NCI-H146 treated with DMSO at 0.1 percent for 48 hours (cell line): ENCODE measurements around the gene PDE11A.

Experiments used
- DNase-seq: peaks from one replicate; lab custom pipeline; 2025; ENCODE audit not compliant: unreplicated experiment; lab: John Stamatoyannopoulos, UW

Gene PDE11A

DNA sequence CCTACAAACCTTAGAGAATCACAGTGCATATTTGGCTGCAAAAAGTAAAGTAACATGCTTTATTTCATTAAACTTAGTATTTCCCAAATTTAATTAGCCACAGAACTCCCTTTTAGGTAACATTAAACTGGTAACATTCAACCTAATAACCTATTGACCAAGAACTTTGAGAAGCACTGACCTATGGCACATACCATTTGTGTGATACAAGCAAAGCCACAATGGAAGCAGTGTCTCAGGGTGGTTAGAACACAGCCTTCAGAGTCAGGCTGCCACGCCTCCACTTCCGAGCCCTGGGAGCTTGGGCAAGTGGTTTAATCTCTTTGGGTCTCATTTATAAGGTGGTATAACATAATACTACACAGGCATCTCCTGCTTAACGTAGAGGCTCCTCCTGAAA lies 301.4 kb downstream of the PDE11A start:
- DNase-seq = no peak

DNA sequence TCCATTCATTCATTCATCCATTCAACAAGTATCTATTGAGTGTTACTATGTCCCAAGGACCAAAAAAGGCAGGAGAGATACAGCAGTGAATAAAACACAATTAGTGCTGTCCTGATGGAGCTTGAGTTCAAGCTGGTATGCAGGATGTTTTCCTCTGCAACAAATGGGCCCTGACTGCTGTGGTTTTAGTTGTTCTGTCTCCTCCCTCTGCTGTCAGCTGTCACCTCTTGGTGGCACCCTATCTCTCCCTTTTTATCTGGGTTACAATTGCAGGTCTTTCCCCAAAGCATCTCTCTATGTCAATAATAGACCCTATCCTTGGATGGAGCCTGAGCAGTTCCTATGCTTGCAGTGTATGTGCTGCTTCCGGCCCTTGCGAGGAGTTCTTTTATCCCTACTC lies 304.8 kb downstream of the PDE11A start:
- DNase-seq = no peak

DNA sequence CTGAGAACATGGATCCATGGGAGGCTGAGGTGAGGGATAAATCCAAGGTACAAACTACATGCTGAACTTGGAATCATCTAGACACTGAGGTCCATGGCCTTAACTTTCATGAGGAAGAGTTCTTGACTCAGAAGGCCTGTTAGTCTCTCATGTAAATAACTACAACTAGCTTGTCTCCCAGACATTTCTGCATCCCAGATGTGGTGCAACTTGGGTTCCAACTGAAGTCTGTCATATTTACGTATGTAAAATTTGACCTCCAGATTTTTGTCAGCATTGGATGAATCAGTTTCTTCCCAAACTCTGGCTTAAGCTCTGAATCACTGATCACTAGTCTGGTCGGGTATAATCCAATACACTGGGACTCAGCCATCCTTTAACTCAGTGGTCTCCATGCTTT lies 306.9 kb downstream of the PDE11A start:
- DNase-seq = no peak

DNA sequence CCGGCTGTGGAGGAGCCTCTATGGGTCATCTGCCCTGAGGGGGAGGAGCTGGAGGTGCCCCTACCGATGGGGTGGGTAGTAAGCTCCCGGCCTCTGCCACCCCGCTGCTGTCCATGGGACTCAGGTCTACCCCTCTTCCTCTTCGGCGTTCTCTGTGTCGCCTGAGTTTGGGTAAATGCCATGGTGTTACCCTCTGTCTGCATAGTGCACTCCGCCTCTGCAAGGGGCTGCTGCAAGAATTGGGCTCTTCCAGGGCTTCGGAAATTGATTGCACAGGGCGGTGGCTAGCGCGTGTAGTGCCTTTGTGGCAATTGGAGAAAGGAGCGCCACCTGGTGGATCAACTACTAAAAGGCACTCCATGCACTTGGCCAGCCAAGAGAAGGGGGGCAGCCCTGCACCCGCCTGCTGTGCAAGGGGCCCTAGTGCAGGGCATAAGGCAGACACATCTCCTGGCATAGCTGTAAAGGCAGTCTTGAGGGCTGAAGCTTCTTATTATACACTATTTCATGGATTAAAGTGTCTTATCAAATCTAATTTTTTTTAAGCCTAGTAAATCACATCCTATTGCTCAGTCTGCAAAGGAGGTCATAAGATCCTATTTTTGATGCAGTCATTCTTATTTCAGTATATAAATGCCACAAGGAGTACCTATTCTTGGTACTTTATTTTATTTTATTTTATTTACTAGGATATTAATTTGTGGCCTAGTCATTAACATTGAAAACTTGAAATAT lies 308.9 kb downstream of the PDE11A start:
- peak; percentile 51 for DNase-seq

DNA sequence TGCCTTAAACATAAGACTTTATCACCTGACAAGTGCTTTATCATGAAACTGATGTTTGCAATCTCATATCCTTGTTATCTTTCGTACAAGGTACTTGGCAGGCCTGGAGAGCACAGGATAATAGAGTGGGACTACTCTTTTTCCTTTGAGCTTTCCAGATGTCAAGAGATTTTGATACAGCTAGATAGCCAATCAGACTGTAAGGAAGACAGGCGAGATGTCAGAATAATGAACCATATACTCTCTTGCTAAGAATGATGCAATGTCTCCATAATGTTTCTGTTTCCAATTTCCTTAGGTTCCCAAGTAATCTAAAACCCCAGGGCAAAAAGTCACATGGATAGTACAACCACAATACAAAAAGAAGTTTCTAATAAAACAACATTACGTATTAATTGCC lies 313.1 kb downstream of the PDE11A start:
- no peak for DNase-seq

DNA sequence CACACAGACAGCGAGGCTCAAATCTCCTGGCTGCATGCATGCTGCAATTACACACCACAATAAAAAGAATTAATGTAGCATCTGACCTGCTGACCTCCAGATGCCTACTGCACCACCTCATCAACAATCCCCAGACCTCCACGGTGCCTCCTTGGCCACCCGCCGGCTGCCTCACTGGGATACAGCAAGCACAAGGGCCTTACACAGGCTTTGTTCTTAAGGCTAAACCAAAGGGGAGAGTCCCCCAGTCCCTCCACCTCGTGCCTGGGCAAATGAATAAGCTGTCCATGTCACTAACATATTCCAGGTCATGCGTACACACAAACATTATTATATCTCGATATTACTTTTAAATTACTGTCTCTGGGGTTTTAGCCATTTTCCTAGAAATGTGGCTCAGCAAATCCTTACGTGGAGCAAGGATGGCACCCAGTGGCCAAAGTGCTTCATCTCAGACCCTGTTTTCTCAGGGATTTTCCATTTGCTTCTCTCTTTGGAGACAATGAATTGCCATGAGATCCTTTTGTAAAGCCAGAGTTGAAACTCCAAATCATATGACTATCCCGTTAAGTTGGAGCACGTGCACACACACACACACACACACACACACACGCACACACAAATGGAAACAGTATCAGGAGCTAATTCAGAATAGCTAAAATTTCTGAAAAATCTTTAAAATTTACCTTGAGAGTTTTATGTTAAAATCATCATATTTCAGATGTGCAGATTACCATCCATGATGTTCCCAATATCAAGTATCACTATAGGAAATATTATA lies 313.8 kb downstream of the PDE11A start:
- DNase-seq = no peak

DNA sequence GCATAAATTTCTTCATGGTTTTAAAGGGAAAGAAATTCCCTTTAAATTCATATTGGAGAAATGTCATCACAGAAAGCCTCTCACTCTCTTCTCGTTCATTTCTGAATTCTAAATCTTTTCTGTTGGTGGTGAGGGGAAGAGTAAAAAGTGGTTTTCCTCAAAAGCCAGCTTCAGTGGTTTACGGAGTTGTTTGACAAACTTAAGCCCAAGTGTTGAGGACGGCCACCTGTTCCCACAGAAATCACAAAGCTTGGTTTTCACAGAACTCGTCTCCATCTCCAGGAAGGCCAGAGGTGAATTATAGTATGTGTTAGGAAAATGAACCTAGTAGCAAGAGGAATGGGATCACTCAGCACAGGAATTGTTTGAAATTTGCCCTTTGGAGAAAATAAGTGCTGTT lies 316.2 kb downstream of the PDE11A start:
- DNase-seq = no peak

DNA sequence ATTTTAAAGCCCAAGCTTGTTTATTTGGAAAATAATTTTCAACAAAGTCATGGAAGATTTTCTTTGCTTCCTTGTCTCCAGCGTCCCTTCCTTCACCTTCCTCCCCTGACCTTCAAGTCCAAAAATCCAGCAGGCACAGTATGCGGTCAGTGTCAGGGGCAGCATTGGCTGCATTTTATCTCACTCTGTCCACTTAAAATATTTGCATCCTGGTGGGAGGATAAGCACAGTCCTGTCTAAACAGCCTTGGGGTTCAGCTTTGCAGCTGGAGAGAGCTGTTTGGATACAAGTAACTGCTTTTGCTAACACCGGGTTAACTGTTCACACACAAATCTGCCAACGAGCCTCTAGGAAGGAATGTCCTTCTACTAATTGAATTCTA lies 318.1 kb downstream of the PDE11A start:
- DNase-seq = no peak

DNA sequence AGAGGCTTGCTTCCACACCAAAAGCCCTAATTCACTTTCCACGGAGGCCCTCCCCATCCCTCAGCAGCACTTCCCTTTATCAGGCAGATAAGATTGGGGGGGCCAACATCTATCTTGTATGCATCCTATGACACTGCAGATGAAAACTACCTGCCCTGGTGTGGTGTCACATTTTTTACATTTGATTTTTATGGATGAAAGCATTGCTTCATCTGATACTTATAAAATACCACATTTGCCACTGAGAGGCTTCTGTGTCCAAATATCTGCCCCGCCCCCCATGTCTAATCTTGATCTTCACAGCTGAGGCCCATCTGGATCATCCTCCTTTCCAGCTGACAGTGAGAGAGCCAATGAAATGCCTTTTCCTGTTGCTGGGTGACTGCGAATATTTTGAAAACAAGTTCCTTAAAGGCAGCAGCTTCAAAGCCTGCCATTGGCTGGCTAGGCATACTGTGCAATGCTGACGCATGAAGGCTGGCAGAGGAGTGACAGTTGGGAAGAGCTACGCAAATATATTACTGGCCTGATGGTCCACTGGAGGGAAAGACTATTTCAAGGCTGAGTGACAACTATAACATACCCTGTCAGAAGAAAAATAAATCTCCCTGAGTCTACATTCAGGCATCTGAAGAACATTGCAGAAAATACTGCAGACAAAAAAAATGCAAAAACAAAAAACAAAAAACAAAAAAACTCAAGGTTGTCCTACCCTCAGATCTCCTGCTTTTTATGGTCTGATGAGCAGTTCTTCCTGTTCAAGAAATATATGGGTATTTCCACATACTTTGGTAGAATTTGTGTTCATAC lies 318.7 kb downstream of the PDE11A start:
- DNase-seq = no peak

DNA sequence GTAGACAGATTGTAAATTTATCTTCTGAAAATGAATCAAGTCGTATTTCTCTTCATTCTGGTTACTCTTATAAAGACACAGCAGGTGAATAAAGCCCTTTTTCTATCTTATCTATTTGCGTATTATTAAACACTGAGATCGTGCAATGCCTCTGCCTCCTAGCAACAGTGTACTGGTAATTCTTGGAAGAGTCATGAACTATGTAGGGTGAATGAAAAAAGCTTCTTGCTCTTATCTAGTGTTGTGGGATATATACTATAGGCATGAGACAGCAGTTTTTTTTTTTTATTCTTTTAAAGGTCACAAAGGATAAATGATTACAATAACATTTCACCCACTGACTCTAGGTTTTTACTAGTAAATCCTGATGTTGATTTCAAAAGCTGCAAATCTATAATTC lies 324.2 kb downstream of the PDE11A start:
- DNase-seq = no peak

DNA sequence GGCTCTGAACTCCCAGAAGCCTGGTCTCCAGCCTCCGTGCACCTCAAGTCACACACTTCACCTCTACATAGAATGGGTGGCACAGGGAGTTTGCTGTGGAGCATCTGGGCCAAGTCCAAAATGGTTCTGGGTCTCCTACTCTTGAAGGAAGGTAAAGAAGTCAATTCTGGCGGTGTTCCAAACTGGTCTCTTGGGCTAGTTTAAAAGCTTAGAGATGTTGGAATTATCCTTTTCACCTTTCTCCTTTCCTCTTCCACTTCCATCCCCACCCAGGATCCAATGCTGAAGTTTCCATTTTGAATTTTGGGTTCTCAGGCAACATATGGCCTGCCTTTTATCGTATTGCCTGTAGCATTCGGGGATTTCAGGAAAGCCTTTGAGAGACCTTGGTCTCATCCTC lies 325.2 kb downstream of the PDE11A start:
- DNase-seq = no peak

DNA sequence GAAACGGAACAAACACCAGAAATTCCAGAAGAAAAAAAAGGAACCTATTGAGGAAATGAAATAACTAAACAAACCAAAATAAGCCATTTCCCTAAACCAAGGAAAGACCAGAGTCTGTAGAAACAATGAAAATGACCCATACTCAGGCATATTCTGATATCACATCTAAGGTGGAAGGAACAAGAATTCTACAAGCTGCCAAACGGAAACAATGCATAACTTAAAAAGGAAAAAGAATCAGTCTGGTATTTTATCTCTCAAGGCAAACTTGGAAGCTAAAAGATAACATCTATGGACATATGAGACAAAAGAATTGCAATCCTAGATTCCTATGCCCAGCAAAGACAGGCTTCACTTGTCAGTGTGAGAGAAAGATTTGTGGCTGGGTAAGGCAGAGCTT lies 326.2 kb downstream of the PDE11A start:
- DNase-seq = no peak

DNA sequence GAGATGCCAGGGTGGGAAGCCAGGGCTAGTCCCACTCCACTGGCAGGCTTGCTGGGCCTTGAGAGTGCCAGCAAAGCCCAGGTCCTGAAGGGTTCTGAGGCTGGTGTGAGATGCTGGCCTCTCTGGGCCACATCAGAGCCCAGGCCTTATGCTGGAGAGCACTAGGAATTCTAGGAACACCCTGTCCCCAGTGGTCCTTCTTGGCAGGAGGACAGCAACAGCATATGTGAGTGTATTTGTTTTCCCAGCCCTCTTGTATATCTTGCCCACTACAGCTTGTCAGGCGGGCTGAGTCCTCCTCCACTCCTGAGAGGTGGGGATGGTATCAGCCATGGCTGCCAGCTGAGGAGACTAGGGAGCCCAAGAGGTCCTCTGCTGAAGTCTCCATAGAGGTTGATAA lies 327.0 kb downstream of the PDE11A start:
- no peak for DNase-seq

DNA sequence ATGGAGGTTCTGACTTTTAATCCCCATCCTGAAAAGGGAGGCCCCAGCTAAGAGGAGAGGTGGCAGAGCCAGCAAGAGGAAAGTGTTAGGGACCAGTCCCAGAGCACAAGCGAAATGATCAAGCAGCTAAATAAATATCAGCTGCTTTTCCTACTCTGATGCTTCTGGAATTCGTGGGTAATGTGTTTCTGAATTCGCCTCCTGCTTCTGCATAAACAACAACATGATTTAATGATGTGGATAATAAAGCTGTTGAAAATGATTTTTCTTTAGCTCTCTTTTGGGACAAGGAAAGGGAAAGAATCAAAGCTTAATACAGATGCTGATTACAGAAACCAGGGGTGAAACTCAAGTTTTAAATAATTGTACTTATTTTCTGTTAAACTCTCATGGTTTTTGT lies 329.7 kb downstream of the PDE11A start:
- no peak for DNase-seq

DNA sequence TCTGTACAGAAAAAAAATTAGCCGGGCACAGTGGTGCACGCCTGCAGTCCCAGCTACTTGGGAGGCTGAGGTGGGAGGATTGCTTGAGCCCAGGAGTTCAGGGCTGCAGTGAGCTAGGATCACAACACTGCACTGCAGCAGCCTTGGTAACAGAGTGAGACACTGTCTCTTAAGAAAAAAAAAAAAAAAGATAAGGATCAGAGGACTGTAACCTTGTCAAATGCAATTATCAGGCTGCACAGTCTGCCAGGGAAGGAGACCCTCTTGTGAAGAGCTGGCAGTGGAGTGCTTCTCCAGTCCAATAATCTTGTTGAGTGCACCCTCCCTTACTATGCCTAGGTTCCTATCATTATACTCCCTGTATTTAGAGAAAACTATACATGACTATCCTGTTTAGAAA lies 330.7 kb downstream of the PDE11A start:
- no peak for DNase-seq

DNA sequence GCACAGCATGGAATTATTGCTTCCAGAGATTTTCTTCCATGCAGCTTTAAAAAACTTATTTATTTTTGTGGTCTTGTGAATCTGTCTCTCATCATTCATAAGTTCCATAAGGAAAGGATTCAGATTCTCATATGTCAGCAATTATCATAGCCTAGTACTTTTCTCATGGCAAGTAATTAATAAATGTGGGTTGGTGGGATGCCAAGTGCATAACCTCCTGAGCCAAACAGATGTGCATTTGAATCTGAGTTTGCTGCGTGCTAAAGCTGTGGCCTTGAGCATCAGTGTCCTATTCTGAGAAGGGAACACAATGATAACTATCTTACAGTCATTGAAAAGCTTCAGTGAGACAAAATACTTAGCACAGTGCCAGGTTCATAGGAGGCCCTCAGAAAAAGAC lies 331.9 kb downstream of the PDE11A start:
- no peak for DNase-seq

DNA sequence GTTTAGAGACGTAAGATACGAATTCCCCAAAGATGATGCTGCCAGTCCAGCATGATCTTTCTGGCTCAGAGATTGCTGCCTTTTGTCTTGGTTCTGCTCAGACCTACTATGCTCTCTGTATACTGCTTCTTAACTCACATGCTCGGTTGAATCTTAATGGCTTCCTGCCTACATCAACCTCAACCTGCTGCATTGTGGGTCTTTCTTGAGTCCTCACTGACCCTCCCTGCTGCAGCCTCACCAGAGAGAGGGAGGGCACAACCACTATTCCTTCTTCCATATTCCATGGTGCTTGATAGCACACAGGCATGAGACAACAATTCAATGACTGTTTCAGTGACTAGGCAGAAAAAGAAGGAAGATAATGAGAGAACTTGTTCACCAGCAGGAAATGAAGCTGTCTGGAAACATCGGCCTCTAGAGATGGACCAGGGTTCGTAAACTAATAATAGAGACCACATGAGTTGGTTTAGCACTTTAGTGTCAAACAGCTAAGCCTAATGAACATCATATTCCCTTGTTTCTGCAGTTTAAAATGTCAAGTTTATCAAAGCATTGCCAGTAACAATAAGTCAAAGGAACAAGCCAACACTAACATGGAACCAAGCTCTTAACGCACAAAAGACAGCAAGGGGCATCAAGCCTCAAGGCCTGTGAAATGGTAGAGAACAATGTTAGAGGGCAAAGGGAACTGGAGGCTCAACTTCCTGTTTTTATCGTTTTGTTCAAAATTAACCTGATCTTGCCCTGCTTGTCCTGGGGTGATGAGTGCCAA lies 333.9 kb downstream of the PDE11A start:
- no peak for DNase-seq

DNA sequence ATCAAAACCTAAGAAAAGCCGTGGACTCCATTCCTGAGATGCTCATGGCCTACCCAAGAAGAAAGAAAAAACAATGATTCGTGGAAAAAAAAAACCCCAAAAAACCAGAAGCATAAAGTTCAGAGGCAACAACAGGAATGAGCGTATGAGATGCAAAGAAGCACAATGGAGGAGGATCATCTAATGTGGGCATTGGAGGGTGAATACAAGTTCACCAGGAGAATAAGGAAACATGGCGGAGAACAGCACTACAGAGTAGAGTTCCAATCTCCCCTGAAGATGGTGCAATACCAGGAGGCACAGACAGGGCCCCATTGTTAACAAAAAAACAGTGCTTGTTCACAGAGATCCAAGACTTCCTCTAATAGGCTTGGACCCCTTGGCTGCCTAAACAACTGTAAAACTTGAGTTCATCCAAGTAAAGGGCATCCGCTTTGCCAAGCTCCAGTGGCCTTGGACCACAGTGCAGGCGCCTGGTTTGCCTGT lies 337.2 kb downstream of the PDE11A start:
- DNase-seq = no peak

DNA sequence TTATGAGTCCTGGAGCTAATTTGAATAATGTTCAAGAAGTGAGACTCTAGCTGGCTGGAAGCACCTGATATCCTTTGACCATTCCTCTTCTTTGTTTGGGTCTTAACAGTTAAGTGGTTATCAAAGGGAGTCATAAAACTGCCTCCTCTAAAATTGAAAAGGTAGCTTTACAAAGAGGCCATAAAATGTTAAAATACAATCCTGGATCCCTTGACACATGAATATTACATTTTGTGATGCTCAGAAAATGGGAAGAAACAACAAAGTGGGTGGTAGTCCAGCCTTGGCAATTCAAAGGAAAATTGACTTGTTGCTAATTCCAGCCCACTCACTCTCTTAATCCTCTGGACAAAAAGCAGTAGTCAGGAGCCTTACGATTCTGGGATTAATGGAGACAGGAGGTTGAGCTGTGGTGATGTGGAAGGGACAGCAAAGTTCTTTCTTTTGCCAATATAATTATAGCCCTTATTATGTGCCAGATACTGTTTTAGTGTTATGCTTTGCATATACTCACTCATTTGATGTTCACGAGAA lies 339.2 kb downstream of the PDE11A start:
- DNase-seq = no peak

DNA sequence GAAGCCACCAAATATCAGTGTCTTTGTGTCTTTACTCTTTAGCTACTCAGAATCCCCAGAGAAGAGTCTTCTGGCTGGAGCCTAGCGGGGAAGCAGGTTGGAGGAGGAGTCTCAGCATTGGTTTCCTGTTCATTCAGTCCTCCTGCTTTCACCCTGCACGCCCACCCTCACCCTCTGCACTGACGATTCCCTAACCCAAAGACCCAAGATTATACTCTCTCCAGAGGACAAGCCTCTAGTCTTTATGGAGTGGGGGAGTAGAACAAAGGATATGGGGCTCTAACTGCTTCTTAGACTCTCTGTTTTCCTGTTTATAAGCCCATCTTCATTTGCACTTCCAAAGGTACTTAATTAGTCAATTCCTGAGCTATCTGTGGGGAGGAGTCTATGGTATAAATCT lies 341.2 kb downstream of the PDE11A start:
- no peak for DNase-seq

DNA sequence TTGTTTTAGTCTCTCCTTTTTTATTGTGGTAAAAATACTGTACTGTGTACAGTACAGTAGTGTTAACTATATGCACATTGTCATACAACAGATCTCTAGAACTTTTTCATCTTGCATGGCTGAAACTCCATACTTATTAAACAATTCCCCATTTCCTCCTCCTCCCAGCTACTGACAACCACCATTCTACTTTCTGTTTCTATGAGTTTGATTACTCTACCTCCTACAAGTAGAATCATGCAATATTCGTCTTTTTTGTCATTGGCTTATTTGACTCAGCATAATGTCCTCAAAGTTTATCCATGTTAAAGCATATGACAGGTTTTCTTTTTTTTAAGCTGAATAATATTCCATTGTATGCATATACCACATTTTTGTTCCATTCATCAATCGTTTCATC lies 341.8 kb downstream of the PDE11A start:
- DNase-seq = no peak
